ENCODE measurements around the gene CLSTN2.

Gene CLSTN2

GRCh38 chr3:140216249-140216648, 281.3 kb downstream of the CLSTN2 start:
- no peak overlapping the region for H3K4me3 ChIP-seq (ENCODE audit: insufficient read depth, low read depth, low read length, poor library complexity, severe bottlenecking)
- H3K9me3 ChIP-seq (ENCODE audit: control insufficient read depth, low read length): no peaks in the 10 kb centered on the region
- no peaks in the 10 kb centered on the region for H3K4me1 ChIP-seq (ENCODE audit: control insufficient read depth, insufficient read depth, low read length, poor library complexity, severe bottlenecking)
- no peak overlapping the region for H3K27ac ChIP-seq (ENCODE audit: insufficient read depth, low read length, poor library complexity, severe bottlenecking)
- no peaks in the 10 kb centered on the region for H3K27me3 ChIP-seq (replicated peaks; ENCODE audit: control insufficient read depth, insufficient read depth, low read length, poor library complexity, severe bottlenecking)
- no peaks in the 10 kb centered on the region for H3K36me3 ChIP-seq (ENCODE audit: control insufficient read depth, insufficient read depth, low read length)
- no peak for DNase-seq

DNA sequence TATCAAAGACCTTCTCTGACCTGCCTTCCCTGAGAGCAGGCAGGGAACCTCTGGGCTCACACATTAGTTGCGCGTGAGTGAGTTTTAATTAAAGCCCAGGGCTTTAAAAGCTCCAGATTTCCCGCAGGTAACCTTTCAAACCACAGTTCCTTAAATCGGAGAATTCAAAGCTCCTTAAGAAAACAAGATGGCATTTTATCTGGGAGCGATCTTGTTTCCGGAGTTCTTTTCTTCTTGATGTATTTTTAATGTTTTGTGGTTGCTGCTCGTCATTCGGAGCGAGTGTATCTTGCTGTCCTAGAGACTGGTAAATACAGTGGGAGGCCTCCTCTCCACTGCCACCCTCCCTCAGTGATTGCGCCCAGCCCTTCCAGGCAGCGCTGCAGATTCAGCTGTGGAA, 284.3 kb downstream of the CLSTN2 start:
- Histone ChIP-seq H3K27ac (ENCODE audit: insufficient read depth, low read length, poor library complexity, severe bottlenecking) (no peak overlapping the region), H3K27me3 (replicated peaks; ENCODE audit: control insufficient read depth, insufficient read depth, low read length, poor library complexity, severe bottlenecking) (no peaks in the 10 kb centered on the region), H3K9me3 (ENCODE audit: control insufficient read depth, low read length) (peaks cover 3% of the 10 kb centered on the region), H3K36me3 (ENCODE audit: control insufficient read depth, insufficient read depth, low read length) (no peaks in the 10 kb centered on the region), H3K4me3 (ENCODE audit: insufficient read depth, low read depth, low read length, poor library complexity, severe bottlenecking) (no peak overlapping the region), H3K4me1 (ENCODE audit: control insufficient read depth, insufficient read depth, low read length, poor library complexity, severe bottlenecking) (no peaks in the 10 kb centered on the region)
- DNase-seq: no peak

DNA sequence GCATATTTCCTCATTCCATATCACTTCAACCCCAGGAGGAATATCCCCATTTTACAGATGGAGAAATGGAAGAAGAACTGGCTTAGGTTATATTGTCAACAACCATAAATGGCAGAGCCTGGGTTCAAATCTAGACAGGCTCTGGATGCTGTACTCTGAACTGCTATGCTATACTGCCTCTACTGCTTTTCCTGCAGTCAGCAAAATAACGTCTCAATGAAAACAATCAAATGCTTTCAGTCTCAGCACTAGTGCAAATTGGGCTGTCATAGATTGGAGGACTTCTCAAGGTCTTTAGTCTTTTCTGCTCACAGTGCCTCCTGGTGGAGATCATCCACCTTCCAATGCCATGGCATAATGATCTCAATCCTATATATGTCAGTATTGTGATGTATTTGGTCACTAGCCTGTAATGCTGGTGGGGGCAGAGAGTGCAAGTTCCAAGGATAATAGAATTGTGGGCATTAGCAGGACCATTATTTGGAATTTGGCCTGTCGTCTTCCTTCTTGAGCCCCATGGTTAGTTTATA, 285.0 kb downstream of the CLSTN2 start:
- H3K36me3 ChIP-seq (ENCODE audit: control insufficient read depth, insufficient read depth, low read length): no peaks in the 10 kb centered on the region
- H3K4me3 ChIP-seq (ENCODE audit: insufficient read depth, low read depth, low read length, poor library complexity, severe bottlenecking): no peak overlapping the region
- H3K27ac ChIP-seq (ENCODE audit: insufficient read depth, low read length, poor library complexity, severe bottlenecking): no peak overlapping the region
- no peaks in the 10 kb centered on the region for H3K4me1 ChIP-seq (ENCODE audit: control insufficient read depth, insufficient read depth, low read length, poor library complexity, severe bottlenecking)
- peaks cover 3% of the 10 kb centered on the region for H3K9me3 ChIP-seq (ENCODE audit: control insufficient read depth, low read length)
- H3K27me3 ChIP-seq (replicated peaks; ENCODE audit: control insufficient read depth, insufficient read depth, low read length, poor library complexity, severe bottlenecking): no peaks in the 10 kb centered on the region
- DNase-seq: no peak

- no peak overlapping the region for H3K27ac ChIP-seq (ENCODE audit: insufficient read depth, low read length, poor library complexity, severe bottlenecking)
- no peak overlapping the region for H3K4me3 ChIP-seq (ENCODE audit: insufficient read depth, low read depth, low read length, poor library complexity, severe bottlenecking)
- no peaks in the 10 kb centered on the region for H3K36me3 ChIP-seq (ENCODE audit: control insufficient read depth, insufficient read depth, low read length)
- no peaks in the 10 kb centered on the region for H3K4me1 ChIP-seq (ENCODE audit: control insufficient read depth, insufficient read depth, low read length, poor library complexity, severe bottlenecking)
- no peaks in the 10 kb centered on the region for H3K27me3 ChIP-seq (replicated peaks; ENCODE audit: control insufficient read depth, insufficient read depth, low read length, poor library complexity, severe bottlenecking)
- H3K9me3 ChIP-seq (ENCODE audit: control insufficient read depth, low read length): peaks cover 3% of the 10 kb centered on the region
- DNase-seq: no peak
Measured at GRCh38 chr3:140223197-140223596, 288.2 kb downstream of the CLSTN2 start.

DNA sequence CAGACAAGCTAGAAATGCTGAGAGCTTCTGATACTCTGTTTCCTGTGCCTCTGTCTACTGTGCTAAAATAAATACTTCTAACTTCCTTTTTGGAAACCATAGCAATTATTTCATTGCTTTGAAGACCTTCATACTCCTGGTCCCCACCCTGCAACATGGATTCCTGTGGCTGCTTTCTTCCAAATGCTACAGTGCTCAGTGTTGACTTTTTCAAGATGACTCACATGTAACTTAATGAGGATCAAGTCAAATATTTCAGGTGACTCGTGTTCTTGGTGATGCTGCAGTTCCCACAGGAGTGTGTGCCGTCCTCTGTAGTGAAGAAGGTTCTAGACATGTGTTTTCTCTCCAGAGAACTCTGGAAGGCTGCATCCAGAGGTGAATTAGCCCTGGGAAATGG, 288.6 kb downstream of the CLSTN2 start:
- no peak for DNase-seq
- Histone ChIP-seq H3K9me3 (ENCODE audit: control insufficient read depth, low read length) (peaks cover 3% of the 10 kb centered on the region), H3K27ac (ENCODE audit: insufficient read depth, low read length, poor library complexity, severe bottlenecking) (no peak overlapping the region), H3K36me3 (ENCODE audit: control insufficient read depth, insufficient read depth, low read length) (no peaks in the 10 kb centered on the region), H3K4me3 (ENCODE audit: insufficient read depth, low read depth, low read length, poor library complexity, severe bottlenecking) (no peak overlapping the region), H3K4me1 (ENCODE audit: control insufficient read depth, insufficient read depth, low read length, poor library complexity, severe bottlenecking) (no peaks in the 10 kb centered on the region), H3K27me3 (replicated peaks; ENCODE audit: control insufficient read depth, insufficient read depth, low read length, poor library complexity, severe bottlenecking) (no peaks in the 10 kb centered on the region)

DNA sequence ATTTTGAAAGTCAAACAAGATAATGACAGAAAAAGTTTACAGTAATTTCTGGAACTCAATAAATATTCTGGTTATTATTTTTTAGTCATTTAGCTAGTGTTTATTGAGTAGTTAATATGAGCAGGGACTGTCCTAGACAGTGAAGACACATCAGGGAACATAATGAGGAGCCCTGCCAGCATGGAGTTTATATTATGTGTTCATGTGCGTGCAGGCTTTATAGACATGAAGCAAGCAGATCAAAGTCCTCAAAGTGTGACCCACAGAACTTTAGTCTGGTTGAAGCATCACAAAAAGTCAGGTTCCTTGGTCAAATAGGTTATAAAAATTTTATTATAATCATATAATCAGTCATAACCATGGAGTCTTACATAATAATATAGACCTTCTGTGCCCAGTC, 289.3 kb downstream of the CLSTN2 start:
- no peaks in the 10 kb centered on the region for H3K36me3 ChIP-seq (ENCODE audit: control insufficient read depth, insufficient read depth, low read length)
- no peak overlapping the region for H3K4me3 ChIP-seq (ENCODE audit: insufficient read depth, low read depth, low read length, poor library complexity, severe bottlenecking)
- H3K4me1 ChIP-seq (ENCODE audit: control insufficient read depth, insufficient read depth, low read length, poor library complexity, severe bottlenecking): no peaks in the 10 kb centered on the region
- peaks cover 3% of the 10 kb centered on the region for H3K9me3 ChIP-seq (ENCODE audit: control insufficient read depth, low read length)
- H3K27me3 ChIP-seq (replicated peaks; ENCODE audit: control insufficient read depth, insufficient read depth, low read length, poor library complexity, severe bottlenecking): no peaks in the 10 kb centered on the region
- no peak for DNase-seq
- H3K27ac ChIP-seq (ENCODE audit: insufficient read depth, low read length, poor library complexity, severe bottlenecking): no peak overlapping the region

DNA sequence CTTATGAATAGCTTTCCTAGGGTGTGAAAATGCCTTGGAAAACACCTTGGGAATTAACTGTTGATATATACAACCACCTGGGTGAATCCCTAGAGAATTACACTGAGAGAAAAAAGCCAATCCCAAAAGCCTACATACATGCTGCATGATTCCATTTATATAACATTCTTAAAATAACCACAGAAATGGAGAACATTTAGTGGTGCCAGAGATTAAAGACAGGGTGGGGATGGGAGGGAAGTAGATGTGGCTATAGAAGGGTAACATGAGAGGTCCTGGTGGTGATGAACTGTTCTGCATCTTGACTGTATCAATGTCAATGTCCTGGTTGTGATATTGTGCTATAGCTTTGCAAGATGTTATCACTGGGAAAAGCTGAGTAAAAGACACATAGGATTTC, 291.0 kb downstream of the CLSTN2 start:
- DNase-seq: no peak
- Histone ChIP-seq H3K4me3 (ENCODE audit: insufficient read depth, low read depth, low read length, poor library complexity, severe bottlenecking) (no peak overlapping the region), H3K36me3 (ENCODE audit: control insufficient read depth, insufficient read depth, low read length) (no peaks in the 10 kb centered on the region)

GRCh38 chr3:140233702-140234101, 298.7 kb downstream of the CLSTN2 start:
- Histone ChIP-seq H3K27ac (ENCODE audit: insufficient read depth, low read length, poor library complexity, severe bottlenecking) (no peak overlapping the region), H3K36me3 (ENCODE audit: control insufficient read depth, insufficient read depth, low read length) (no peaks in the 10 kb centered on the region), H3K4me3 (ENCODE audit: insufficient read depth, low read depth, low read length, poor library complexity, severe bottlenecking) (no peak overlapping the region), H3K27me3 (replicated peaks; ENCODE audit: control insufficient read depth, insufficient read depth, low read length, poor library complexity, severe bottlenecking) (no peaks in the 10 kb centered on the region), H3K9me3 (ENCODE audit: control insufficient read depth, low read length) (no peaks in the 10 kb centered on the region), H3K4me1 (ENCODE audit: control insufficient read depth, insufficient read depth, low read length, poor library complexity, severe bottlenecking) (no peaks in the 10 kb centered on the region)
- no peak for DNase-seq

More for the DNA sequence above, 291.0 kb downstream of the CLSTN2 start:
- H3K27me3 ChIP-seq (replicated peaks; ENCODE audit: control insufficient read depth, insufficient read depth, low read length, poor library complexity, severe bottlenecking): no peaks in the 10 kb centered on the region
- no peak overlapping the region for H3K27ac ChIP-seq (ENCODE audit: insufficient read depth, low read length, poor library complexity, severe bottlenecking)
- H3K4me1 ChIP-seq (ENCODE audit: control insufficient read depth, insufficient read depth, low read length, poor library complexity, severe bottlenecking): no peaks in the 10 kb centered on the region
- H3K9me3 ChIP-seq (ENCODE audit: control insufficient read depth, low read length): peaks cover 3% of the 10 kb centered on the region

DNA sequence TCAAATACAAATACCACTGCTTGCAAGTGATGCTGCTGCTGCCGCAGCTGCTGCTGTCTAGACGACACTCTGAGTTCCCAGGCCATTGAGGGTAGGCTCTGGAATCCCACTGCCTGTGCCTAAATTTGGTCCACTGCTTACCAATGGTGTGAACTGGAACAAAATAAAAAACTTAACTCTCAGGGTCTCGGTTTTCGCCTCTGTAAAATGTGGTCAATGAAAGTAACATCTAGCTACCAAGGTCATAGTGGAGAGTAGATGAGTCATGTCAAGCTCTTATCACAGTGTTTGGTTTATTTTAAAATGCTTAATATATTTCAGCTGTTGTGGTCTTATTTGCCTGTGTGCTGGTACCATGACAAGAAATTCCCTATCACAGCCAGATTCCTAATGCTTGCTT, 299.3 kb downstream of the CLSTN2 start:
- Histone ChIP-seq H3K4me1 (ENCODE audit: control insufficient read depth, insufficient read depth, low read length, poor library complexity, severe bottlenecking) (no peaks in the 10 kb centered on the region), H3K9me3 (ENCODE audit: control insufficient read depth, low read length) (no peaks in the 10 kb centered on the region), H3K27ac (ENCODE audit: insufficient read depth, low read length, poor library complexity, severe bottlenecking) (no peak overlapping the region), H3K4me3 (ENCODE audit: insufficient read depth, low read depth, low read length, poor library complexity, severe bottlenecking) (no peak overlapping the region), H3K36me3 (ENCODE audit: control insufficient read depth, insufficient read depth, low read length) (no peaks in the 10 kb centered on the region), H3K27me3 (replicated peaks; ENCODE audit: control insufficient read depth, insufficient read depth, low read length, poor library complexity, severe bottlenecking) (no peaks in the 10 kb centered on the region)
- no peak for DNase-seq

DNA sequence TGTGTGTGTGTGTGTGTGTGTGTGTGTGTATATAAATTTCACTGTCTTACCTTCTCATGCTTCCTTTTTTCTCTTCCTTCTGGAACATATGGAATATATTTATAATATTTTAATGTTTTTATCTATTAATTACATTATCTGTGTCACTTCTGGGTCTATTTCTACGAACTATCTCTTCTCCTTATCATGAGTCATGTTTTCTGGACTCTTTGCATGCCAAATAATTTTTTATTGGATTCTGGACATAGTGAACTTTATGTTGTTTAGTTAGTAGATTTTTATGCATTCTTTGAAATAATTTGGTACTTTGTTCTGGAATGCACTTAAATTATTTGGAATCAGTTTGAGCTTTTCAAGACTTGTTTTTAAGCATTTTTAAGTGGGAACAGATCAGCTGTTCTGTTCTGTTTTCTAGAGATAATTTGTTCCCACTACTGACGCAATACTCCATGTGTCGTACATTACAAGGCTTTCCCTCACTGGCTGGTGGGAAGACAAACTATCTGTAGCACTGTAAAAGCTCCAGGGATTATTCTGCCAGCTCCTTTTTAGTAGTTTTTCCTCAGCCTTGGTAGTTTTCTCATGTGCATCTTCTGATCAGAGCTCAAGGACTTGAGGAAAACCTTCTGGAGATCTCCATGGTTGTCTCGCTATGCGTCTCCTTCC, 302.0 kb downstream of the CLSTN2 start:
- Histone ChIP-seq H3K4me1 (ENCODE audit: control insufficient read depth, insufficient read depth, low read length, poor library complexity, severe bottlenecking) (no peaks in the 10 kb centered on the region), H3K4me3 (ENCODE audit: insufficient read depth, low read depth, low read length, poor library complexity, severe bottlenecking) (no peak overlapping the region), H3K9me3 (ENCODE audit: control insufficient read depth, low read length) (no peaks in the 10 kb centered on the region), H3K27ac (ENCODE audit: insufficient read depth, low read length, poor library complexity, severe bottlenecking) (no peak overlapping the region), H3K27me3 (replicated peaks; ENCODE audit: control insufficient read depth, insufficient read depth, low read length, poor library complexity, severe bottlenecking) (no peaks in the 10 kb centered on the region), H3K36me3 (ENCODE audit: control insufficient read depth, insufficient read depth, low read length) (no peaks in the 10 kb centered on the region)
- no peak for DNase-seq
